ENCODE measurements around the gene EDC3. TPM values are rescaled to one million over a fixed set of nuclear protein-coding genes. Genes with fewer than 3 reads are reported as not detected.

EDC3 gene
- total and polyA plus RNA-seq, 9 of the 15 experiments (the other 6 are each of a cell fraction or from before 2014, with no cell fraction given) = 11.7 to 63.9 (median 32.8) TPM

DNA sequence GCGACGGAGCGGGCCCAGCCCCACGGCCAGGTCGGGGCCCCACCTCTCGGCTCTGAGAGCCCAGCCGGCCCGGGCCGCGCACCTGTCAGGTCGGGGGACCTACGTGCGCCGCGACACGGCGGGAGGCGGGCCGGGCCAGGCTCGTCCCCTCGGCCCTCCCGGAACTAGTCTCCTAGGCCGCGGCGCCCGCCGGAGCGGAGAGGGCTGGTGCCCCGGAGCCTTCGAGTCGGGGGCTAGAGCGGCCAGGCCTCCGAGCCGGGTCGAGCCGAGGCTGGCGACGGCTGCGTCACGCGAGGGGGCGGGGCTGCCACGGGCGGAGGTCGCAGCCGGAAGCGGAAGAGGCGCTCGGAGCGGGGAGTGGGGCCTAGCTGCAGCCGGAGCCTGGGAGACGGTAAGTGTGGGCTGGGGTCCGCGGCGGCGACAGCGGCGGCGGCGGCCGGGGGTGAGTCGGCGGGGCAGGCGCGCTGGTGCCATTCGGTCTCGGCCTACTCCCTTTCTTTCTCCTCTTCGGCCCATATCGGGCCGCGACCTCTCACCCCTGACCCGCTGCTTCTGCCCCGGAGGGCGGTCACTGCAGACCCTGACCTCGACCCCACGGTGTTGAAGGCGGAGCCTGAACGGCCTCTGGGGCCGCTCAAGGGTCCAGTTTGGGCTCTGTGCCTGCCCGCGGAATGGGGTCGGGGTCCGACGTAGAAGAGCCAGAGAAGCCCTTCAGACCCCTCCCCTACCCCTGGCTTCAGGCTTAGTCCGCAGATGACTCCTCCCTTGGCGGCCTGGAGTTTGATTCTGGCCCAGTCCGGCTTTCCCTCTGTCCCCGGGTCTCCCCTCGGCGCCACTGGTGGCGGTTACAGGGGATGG is 80.1 kb downstream of the EDC3 start, which contains the start of gene CLK3 (continued):
- TF ChIP-seq, protein P1, sequence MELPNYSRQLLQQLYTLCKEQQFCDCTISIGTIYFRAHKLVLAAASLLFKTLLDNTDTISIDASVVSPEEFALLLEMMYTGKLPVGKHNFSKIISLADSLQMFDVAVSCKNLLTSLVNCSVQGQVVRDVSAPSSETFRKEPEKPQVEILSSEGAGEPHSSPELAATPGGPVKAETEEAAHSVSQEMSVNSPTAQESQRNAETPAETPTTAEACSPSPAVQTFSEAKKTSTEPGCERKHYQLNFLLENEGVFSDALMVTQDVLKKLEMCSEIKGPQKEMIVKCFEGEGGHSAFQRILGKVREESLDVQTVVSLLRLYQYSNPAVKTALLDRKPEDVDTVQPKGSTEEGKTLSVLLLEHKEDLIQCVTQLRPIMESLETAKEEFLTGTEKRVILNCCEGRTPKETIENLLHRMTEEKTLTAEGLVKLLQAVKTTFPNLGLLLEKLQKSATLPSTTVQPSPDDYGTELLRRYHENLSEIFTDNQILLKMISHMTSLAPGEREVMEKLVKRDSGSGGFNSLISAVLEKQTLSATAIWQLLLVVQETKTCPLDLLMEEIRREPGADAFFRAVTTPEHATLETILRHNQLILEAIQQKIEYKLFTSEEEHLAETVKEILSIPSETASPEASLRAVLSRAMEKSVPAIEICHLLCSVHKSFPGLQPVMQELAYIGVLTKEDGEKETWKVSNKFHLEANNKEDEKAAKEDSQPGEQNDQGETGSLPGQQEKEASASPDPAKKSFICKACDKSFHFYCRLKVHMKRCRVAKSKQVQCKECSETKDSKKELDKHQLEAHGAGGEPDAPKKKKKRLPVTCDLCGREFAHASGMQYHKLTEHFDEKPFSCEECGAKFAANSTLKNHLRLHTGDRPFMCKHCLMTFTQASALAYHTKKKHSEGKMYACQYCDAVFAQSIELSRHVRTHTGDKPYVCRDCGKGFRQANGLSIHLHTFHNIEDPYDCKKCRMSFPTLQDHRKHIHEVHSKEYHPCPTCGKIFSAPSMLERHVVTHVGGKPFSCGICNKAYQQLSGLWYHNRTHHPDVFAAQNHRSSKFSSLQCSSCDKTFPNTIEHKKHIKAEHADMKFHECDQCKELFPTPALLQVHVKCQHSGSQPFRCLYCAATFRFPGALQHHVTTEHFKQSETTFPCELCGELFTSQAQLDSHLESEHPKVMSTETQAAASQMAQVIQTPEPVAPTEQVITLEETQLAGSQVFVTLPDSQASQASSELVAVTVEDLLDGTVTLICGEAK (IDR thresholded peaks at IDR 0.05) = peak; percentile 95
- TF ChIP-seq, protein P1 (CRISPR knock-in tag; IDR thresholded peaks at IDR 0.05) = no peak
- TF ChIP-seq ZNF354B (CRISPR knock-in tag; IDR thresholded peaks at IDR 0.05) (no peak), FOS (IDR thresholded peaks at IDR 0.05; ENCODE audit: extremely low read depth, insufficient read length) (no peak), ZNF324 (CRISPR knock-in tag; IDR thresholded peaks at IDR 0.05) (no peak), POLR2AphosphoS5 (IDR thresholded peaks at IDR 0.05; ENCODE audit: control insufficient read depth, insufficient read depth, low read depth, low read length) (peak; percentile 52; the same call in 1 of the 2 replicates), BDP1 (IDR thresholded peaks at IDR 0.05; ENCODE audit: insufficient read depth, insufficient read length) (no peak), SP2 (IDR thresholded peaks at IDR 0.05; ENCODE audit: extremely low read depth, low read depth, low read length, poor library complexity, severe bottlenecking) (peak; percentile 95), NFYB (IDR thresholded peaks at IDR 0.05; ENCODE audit: extremely low read depth, insufficient read length) (no peak), MCM3 (IDR thresholded peaks at IDR 0.05) (no peak)
- TF ChIP-seq, protein P2, sequence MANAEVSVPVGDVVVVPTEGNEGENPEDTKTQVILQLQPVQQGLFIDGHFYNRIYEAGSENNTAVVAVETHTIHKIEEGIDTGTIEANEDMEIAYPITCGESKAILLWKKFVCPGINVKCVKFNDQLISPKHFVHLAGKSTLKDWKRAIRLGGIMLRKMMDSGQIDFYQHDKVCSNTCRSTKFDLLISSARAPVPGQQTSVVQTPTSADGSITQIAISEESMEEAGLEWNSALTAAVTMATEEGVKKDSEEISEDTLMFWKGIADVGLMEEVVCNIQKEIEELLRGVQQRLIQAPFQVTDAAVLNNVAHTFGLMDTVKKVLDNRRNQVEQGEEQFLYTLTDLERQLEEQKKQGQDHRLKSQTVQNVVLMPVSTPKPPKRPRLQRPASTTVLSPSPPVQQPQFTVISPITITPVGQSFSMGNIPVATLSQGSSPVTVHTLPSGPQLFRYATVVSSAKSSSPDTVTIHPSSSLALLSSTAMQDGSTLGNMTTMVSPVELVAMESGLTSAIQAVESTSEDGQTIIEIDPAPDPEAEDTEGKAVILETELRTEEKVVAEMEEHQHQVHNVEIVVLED (CRISPR knock-in tag; IDR thresholded peaks at IDR 0.05) = peak; percentile 74
- TF ChIP-seq, protein P3, sequence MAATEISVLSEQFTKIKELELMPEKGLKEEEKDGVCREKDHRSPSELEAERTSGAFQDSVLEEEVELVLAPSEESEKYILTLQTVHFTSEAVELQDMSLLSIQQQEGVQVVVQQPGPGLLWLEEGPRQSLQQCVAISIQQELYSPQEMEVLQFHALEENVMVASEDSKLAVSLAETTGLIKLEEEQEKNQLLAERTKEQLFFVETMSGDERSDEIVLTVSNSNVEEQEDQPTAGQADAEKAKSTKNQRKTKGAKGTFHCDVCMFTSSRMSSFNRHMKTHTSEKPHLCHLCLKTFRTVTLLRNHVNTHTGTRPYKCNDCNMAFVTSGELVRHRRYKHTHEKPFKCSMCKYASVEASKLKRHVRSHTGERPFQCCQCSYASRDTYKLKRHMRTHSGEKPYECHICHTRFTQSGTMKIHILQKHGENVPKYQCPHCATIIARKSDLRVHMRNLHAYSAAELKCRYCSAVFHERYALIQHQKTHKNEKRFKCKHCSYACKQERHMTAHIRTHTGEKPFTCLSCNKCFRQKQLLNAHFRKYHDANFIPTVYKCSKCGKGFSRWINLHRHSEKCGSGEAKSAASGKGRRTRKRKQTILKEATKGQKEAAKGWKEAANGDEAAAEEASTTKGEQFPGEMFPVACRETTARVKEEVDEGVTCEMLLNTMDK (IDR thresholded peaks at IDR 0.05; ENCODE audit: borderline replicate concordance, insufficient read depth, low read depth, low read length, poor library complexity, severe bottlenecking) = no peak

Measured in K562 (cell line).